HFFc6 (cell line): ENCODE measurements around the gene CACHD1. TPM values are rescaled to one million over a fixed set of nuclear protein-coding genes. Genes with fewer than 3 reads are reported as not detected.

Experiments
- DNase-seq: peaks from one replicate; pipeline ENCODE4 v3.0.0-alpha.2; 2018
- H3K27ac Mint-ChIP-seq: 2 replicates; pipeline ENCODE4 v1.8.0; 2020; ENCODE audit warnings: mild to moderate bottlenecking, mixed read lengths
- H3K27me3 Mint-ChIP-seq: 2 replicates; pipeline ENCODE4 v1.8.0; 2021; ENCODE audit warnings: mild to moderate bottlenecking, moderate library complexity, mixed read lengths; ENCODE audit not compliant: insufficient read depth
- H3K36me3 Mint-ChIP-seq: 2 replicates; pipeline ENCODE4 v1.8.0; 2021; ENCODE audit warnings: low read depth, mixed read lengths
- H3K4me1 Mint-ChIP-seq: 2 replicates; pipeline ENCODE4 v1.8.0; 2020; ENCODE audit warnings: low read depth, mixed read lengths
- H3K4me3 Mint-ChIP-seq: 2 replicates; pipeline ENCODE4 v1.8.0; 2020; ENCODE audit warnings: mild to moderate bottlenecking, moderate library complexity, mixed read lengths
- H3K9me3 Mint-ChIP-seq: 2 replicates; pipeline ENCODE4 v1.8.0; 2020; ENCODE audit warnings: mild to moderate bottlenecking, mixed read lengths
- CTCF ChIP-seq: fragments of 200-600 bp; sonication (generic); IDR thresholded peaks from 2 replicates; pipeline ENCODE4 v1.5.0; 2021; ENCODE audit warnings: antibody characterized with exemption, mild to moderate bottlenecking
- total RNA-seq, 6 experiments: library from RNA; stranded (reverse); fragmentation: NEBNext Ultra II Directional; extraction: Animal tissue kit (Norgen Biotek cat#: 25700); gene quantifications; 2 replicates in 1 of 6; 3 replicates in 5 of 6; pipeline ENCODE4 v1.2.3, GENCODE V29; 2021

Gene CACHD1
- total RNA-seq, 6 experiments from 2014 or later, result 3.9 to 5.5 (median 5.1) TPM

DNA sequence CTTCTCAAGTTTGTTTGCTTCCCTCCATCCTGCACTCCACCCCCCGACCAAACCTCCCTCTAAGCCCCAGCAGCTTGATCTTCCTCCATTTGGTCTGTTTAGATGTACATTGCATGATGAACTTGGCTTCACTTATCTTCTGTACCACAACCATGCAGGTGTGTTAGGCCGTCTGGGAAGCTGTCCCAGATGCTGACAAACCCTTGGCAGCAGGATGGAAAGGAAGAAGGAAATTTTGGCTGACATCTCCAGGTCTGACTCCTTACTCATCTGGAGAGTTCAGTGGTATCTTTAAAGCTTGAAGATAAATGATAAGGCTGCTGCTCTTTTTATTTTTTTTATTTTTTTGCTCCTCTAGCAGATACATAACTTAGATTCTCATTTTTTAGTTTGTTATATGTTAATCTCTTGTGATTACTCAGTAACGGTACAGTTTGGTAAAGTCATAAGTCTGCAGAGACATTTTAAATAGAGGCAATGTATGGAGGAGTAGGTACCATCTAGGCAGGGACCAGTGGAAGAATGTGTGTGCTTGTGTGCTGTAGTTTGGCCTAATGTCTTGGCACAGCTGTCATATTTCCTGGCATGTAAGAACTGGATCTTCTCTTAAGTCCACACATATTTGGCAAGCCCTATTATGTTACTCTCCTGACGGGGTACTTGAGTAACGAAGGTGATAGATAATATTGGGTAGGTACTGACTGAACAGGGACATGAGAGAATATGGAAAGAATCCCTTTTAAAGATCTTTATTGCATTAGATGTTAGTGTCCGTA, 79.7 kb downstream of the CACHD1 start:
- no peak overlapping the region for H3K4me3 Mint-ChIP-seq
- H3K4me1 Mint-ChIP-seq, result peaks cover 21% of the 10 kb centered on the region
- no peaks in the 10 kb centered on the region for H3K9me3 Mint-ChIP-seq

DNA sequence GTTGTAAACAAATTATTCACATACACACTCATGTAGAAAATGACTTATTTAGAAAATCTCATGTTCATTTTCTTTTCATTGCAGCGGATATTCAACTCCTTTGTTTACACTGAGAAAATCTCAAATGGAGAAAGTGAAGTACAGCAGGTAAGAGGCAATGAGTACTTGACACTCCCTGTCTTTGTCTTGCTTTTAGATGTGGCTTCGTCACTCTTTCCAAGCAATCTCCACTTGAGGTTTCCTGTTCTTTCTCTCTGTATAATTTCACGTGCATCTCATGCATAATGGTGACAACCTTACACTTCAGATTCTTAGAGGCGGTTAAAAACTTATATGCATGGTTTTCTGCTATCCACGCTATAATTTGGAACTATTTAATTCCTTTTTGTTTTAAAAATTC, 80.6 kb downstream of the CACHD1 start:
- Mint-ChIP-seq H3K4me3 (no peak overlapping the region), H3K36me3 (no peaks in the 10 kb centered on the region), H3K27ac (no peak overlapping the region), H3K4me1 (peaks cover 19% of the 10 kb centered on the region), H3K27me3 (no peaks in the 10 kb centered on the region; the same call in 1 of the 2 replicates), H3K9me3 (no peaks in the 10 kb centered on the region)
- DNase-seq, result no peak
- TF ChIP-seq CTCF, result no peak

More for the DNA sequence above, 79.7 kb downstream of the CACHD1 start:
- no peak for TF ChIP-seq CTCF
- H3K27me3 Mint-ChIP-seq, result no peaks in the 10 kb centered on the region; the same call in 1 of the 2 replicates
- H3K36me3 Mint-ChIP-seq, result no peaks in the 10 kb centered on the region
- no peak for DNase-seq
- no peak overlapping the region for H3K27ac Mint-ChIP-seq

- Mint-ChIP-seq H3K4me1 (peaks cover 18% of the 10 kb centered on the region), H3K27me3 (no peaks in the 10 kb centered on the region; the same call in 1 of the 2 replicates), H3K4me3 (no peak overlapping the region), H3K36me3 (no peaks in the 10 kb centered on the region), H3K9me3 (no peaks in the 10 kb centered on the region), H3K27ac (no peak overlapping the region)
- DNase-seq, result no peak
- TF ChIP-seq CTCF, result no peak
Measured at GRCh38 chr1:64550946-64551605, 81.1 kb downstream of the CACHD1 start.

GRCh38 chr1:64553285-64553684, 83.4 kb downstream of the CACHD1 start:
- no peak for DNase-seq
- H3K36me3 Mint-ChIP-seq, result peaks cover 3% of the 10 kb centered on the region
- H3K4me1 Mint-ChIP-seq, result peaks cover 18% of the 10 kb centered on the region
- no peak overlapping the region for H3K4me3 Mint-ChIP-seq
- TF ChIP-seq CTCF, result no peak
- no peaks in the 10 kb centered on the region; the same call in 1 of the 2 replicates for H3K27me3 Mint-ChIP-seq
- H3K9me3 Mint-ChIP-seq, result no peaks in the 10 kb centered on the region
- no peak overlapping the region for H3K27ac Mint-ChIP-seq

DNA sequence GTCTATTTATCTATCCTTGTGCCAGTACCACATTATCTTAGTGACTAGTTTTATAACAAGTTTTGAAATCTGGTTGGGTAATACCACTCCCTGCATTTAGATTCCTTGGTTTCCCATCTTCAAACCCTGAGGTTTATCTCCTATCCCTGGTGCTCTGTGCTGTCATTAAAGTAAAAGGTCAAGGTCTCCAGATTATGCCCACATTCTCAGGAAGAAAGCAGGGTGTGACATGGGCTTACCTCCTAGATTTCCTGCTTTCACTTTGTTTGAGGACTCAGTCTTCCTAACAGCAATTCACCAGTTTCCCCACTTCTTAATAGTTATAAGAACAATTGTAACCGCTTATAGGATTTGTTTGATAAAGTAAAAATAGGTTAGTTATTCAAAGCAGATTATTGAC, 86.0 kb downstream of the CACHD1 start:
- no peak for DNase-seq
- TF ChIP-seq CTCF, result no peak
- Mint-ChIP-seq H3K36me3 (peaks cover 9% of the 10 kb centered on the region), H3K4me3 (no peak overlapping the region), H3K4me1 (peaks cover 6% of the 10 kb centered on the region), H3K9me3 (no peaks in the 10 kb centered on the region), H3K27me3 (no peaks in the 10 kb centered on the region), H3K27ac (no peak overlapping the region)
